ENCODE results near the gene ZNF683.

Gene ZNF683

GRCh38 chr1:26405281-26405915 is 32.8 kb upstream of the ZNF683 start:
- Histone ChIP-seq H3K4me3 (ENCODE audit: low read length) (no peak overlapping the region), H3K9me3 (replicated peaks; ENCODE audit: insufficient read depth, low read length) (no peaks in the 10 kb centered on the region), H3K27me3 (replicated peaks; ENCODE audit: insufficient read depth, low read length) (peaks cover 66% of the 10 kb centered on the region), H3K36me3 (replicated peaks; ENCODE audit: insufficient read depth, low read length) (no peaks in the 10 kb centered on the region), H3K4me1 (ENCODE audit: low read length) (no peaks in the 10 kb centered on the region), H3K79me2 (ENCODE audit: low read length) (no peaks in the 10 kb centered on the region), H4K20me1 (ENCODE audit: insufficient read depth, low read length) (no peaks in the 10 kb centered on the region), H3K27ac (ENCODE audit: low read length) (no peak overlapping the region), H3F3A (ENCODE audit: insufficient read depth, low read length) (no peaks in the 10 kb centered on the region), H3K9me2 (replicated peaks; ENCODE audit: insufficient read depth, low read length) (no peaks in the 10 kb centered on the region), H3K4me2 (ENCODE audit: low read depth, low read length) (no peak overlapping the region), H3K9ac (ENCODE audit: low read length) (no peak overlapping the region), H2AFZ (ENCODE audit: low read length) (no peak overlapping the region)
- DNase-seq: no peak
- TF ChIP-seq EZH2 (optimal IDR thresholded peaks at IDR 0.05; ENCODE audit: low read depth, low read length) (no peak), CTCF (IDR thresholded peaks at IDR 0.05; ENCODE audit: low read length) (no peak), EZH2phosphoT487 (IDR thresholded peaks at IDR 0.05; ENCODE audit: low read length) (no peak)

GRCh38 chr1:26404641-26405040 is 32.1 kb upstream of the ZNF683 start:
- H3F3A ChIP-seq (ENCODE audit: insufficient read depth, low read length): no peaks in the 10 kb centered on the region
- peaks cover 60% of the 10 kb centered on the region for H3K27me3 ChIP-seq (replicated peaks; ENCODE audit: insufficient read depth, low read length)
- no peak overlapping the region for H2AFZ ChIP-seq (ENCODE audit: low read length)
- no peaks in the 10 kb centered on the region for H3K36me3 ChIP-seq (replicated peaks; ENCODE audit: insufficient read depth, low read length)
- no peaks in the 10 kb centered on the region for H3K9me3 ChIP-seq (replicated peaks; ENCODE audit: insufficient read depth, low read length)
- no peaks in the 10 kb centered on the region for H3K79me2 ChIP-seq (ENCODE audit: low read length)
- no peak for TF ChIP-seq EZH2 (optimal IDR thresholded peaks at IDR 0.05; ENCODE audit: low read depth, low read length)
- no peak overlapping the region for H3K9ac ChIP-seq (ENCODE audit: low read length)
- no peaks in the 10 kb centered on the region for H4K20me1 ChIP-seq (ENCODE audit: insufficient read depth, low read length)
- no peaks in the 10 kb centered on the region for H3K9me2 ChIP-seq (replicated peaks; ENCODE audit: insufficient read depth, low read length)
- H3K4me1 ChIP-seq (ENCODE audit: low read length): no peaks in the 10 kb centered on the region
- H3K4me2 ChIP-seq (ENCODE audit: low read depth, low read length): no peak overlapping the region
- H3K4me3 ChIP-seq (ENCODE audit: low read length): no peak overlapping the region
- H3K27ac ChIP-seq (ENCODE audit: low read length): no peak overlapping the region
- DNase-seq: no peak

GRCh38 chr1:26403656-26404055 is 31.1 kb upstream of the ZNF683 start:
- H3K4me1 ChIP-seq (ENCODE audit: low read length): no peaks in the 10 kb centered on the region
- no peak overlapping the region for H3K9ac ChIP-seq (ENCODE audit: low read length)
- H3K36me3 ChIP-seq (replicated peaks; ENCODE audit: insufficient read depth, low read length): no peaks in the 10 kb centered on the region
- no peaks in the 10 kb centered on the region for H3K79me2 ChIP-seq (ENCODE audit: low read length)
- no peak for DNase-seq
- H3F3A ChIP-seq (ENCODE audit: insufficient read depth, low read length): no peaks in the 10 kb centered on the region
- TF ChIP-seq EZH2 (optimal IDR thresholded peaks at IDR 0.05; ENCODE audit: low read depth, low read length) (no peak), EZH2phosphoT487 (IDR thresholded peaks at IDR 0.05; ENCODE audit: low read length) (no peak), CTCF (IDR thresholded peaks at IDR 0.05; ENCODE audit: low read length) (no peak)
- H3K9me2 ChIP-seq (replicated peaks; ENCODE audit: insufficient read depth, low read length): no peaks in the 10 kb centered on the region
- no peak overlapping the region for H2AFZ ChIP-seq (ENCODE audit: low read length)
- no peak overlapping the region for H3K4me2 ChIP-seq (ENCODE audit: low read depth, low read length)
- peaks cover 50% of the 10 kb centered on the region for H3K27me3 ChIP-seq (replicated peaks; ENCODE audit: insufficient read depth, low read length)
- H3K4me3 ChIP-seq (ENCODE audit: low read length): no peak overlapping the region
- H3K9me3 ChIP-seq (replicated peaks; ENCODE audit: insufficient read depth, low read length): no peaks in the 10 kb centered on the region
- no peak overlapping the region for H3K27ac ChIP-seq (ENCODE audit: low read length)
- no peaks in the 10 kb centered on the region for H4K20me1 ChIP-seq (ENCODE audit: insufficient read depth, low read length)

GRCh38 chr1:26401891-26402290 is 29.3 kb upstream of the ZNF683 start:
- H3K4me2 ChIP-seq (ENCODE audit: low read depth, low read length): no peak overlapping the region
- H4K20me1 ChIP-seq (ENCODE audit: insufficient read depth, low read length): no peaks in the 10 kb centered on the region
- no peaks in the 10 kb centered on the region for H3F3A ChIP-seq (ENCODE audit: insufficient read depth, low read length)
- H3K9me2 ChIP-seq (replicated peaks; ENCODE audit: insufficient read depth, low read length): no peaks in the 10 kb centered on the region
- no peak for DNase-seq
- H3K4me1 ChIP-seq (ENCODE audit: low read length): no peaks in the 10 kb centered on the region
- no peak for TF ChIP-seq EZH2 (optimal IDR thresholded peaks at IDR 0.05; ENCODE audit: low read depth, low read length)
- no peak for TF ChIP-seq EZH2phosphoT487 (IDR thresholded peaks at IDR 0.05; ENCODE audit: low read length)
- no peak for TF ChIP-seq CTCF (IDR thresholded peaks at IDR 0.05; ENCODE audit: low read length)
- H3K9ac ChIP-seq (ENCODE audit: low read length): no peak overlapping the region
- no peaks in the 10 kb centered on the region for H3K79me2 ChIP-seq (ENCODE audit: low read length)
- H3K9me3 ChIP-seq (replicated peaks; ENCODE audit: insufficient read depth, low read length): no peaks in the 10 kb centered on the region
- H3K27ac ChIP-seq (ENCODE audit: low read length): no peak overlapping the region
- H3K36me3 ChIP-seq (replicated peaks; ENCODE audit: insufficient read depth, low read length): no peaks in the 10 kb centered on the region
- peaks cover 42% of the 10 kb centered on the region for H3K27me3 ChIP-seq (replicated peaks; ENCODE audit: insufficient read depth, low read length)
- no peak overlapping the region for H3K4me3 ChIP-seq (ENCODE audit: low read length)
- no peak overlapping the region for H2AFZ ChIP-seq (ENCODE audit: low read length)
